Left hindlimb (tissue), 1 donor: ENCODE measurements around the gene MDP1.

Source experiments
- DNase-seq: peaks from one replicate; pipeline ENCODE4 v3.0.0-alpha.2; 2018

The MDP1 gene

DNA sequence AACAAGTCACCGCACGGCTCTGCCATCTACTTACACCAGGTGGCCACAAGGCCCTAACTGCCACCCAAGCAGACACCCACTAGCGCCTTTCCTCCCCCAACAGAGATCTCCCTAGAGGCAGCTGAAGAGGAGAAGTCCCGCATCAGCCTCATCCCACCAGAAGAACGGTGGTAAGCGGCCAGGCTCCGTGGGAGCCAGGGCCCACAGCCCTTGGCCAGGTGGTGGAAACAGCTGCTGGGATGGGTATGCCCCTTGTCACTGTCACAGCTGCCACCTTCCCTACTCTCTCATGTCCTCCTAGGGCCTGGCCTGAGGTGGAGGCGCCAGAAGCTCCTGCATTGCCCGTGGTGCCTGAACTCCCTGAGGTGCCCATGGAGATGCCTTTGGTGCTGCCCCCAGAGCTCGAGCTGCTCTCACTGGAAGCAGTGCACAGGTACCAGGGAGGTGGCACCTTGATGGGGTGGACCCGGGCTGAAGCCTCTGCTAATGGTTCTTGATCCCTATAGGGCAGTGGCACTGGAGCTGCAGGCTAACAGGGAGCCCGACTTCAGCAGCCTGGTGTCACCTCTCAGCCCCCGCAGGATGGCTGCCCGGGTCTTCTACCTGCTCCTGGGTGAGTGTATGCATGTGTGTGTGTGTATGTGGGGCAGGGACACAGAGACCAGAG lies 36.4 kb downstream of the MDP1 start:
- DNase-seq = no peak

DNA sequence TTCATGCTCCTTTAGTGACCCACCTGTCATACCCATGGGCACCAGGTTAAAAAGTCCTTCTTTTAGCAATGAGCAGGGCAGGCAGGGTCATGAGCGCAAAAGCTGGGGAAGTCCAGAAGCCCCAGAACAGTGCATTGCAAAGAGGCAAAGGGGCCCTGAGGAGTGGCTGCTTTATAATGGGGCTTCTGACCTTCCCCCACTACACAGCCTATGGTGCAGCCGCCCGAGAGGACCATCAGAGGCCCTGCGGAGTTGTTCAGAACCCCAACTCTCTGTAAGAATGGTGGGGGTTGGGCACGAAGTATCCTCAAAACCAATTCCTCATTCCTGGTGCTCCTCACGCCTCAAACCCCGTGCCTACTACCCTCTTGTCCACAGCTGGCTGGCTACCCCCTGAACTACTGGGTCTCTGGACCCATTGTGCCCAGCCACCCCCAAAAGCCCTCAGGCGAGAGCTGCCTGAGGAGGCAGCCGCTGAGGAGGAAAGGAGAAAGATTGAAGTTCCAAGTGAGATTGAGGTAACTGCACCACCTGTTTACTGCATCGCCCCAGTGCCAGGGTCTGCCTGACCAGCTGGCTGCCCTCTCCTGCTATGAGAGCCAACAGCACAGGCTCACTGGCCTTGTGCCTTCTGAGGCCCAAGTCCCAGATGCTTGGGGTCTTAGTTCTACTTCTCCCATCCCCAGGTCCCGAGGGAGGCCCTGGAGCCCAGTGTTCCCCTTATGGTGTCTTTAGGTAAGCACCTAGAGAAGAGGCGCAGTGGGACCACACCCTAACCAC lies 37.3 kb downstream of the MDP1 start:
- DNase-seq = no peak

GRCh38 chr14:24177891-24178290 lies 38.0 kb downstream of the MDP1 start:
- no peak for DNase-seq

- no peak for DNase-seq
These were observed 38.6 kb downstream of the MDP1 start for GRCh38 chr14:24177041-24177825.

- no peak for DNase-seq
These were observed 39.3 kb downstream of the MDP1 start for GRCh38 chr14:24176599-24176998.

DNA sequence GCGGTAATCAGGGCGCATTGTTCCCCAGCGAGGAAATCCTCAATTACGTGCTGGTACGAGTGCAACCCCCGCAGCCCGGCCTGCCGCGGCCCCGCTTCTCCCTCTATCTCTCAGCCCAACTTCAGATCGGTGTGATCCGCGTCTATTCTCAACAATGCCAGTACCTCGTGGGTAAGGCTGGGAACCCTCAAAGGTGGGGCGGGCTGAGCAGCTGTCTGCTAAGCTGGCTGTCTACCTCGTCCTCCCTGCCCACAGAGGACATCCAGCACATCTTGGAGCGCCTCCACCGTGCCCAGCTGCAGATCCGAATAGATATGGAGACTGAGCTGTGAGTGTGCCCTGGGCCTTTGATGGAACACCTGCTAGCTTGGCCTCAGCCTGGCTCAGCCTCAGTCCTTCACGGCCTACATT lies 43.0 kb downstream of the MDP1 start:
- DNase-seq = no peak

- no peak for DNase-seq
These were observed 43.5 kb downstream of the MDP1 start for GRCh38 chr14:24172261-24172860.

GRCh38 chr14:24171422-24172260 lies 44.2 kb downstream of the MDP1 start, which contains the start of gene REC8:
Gene REC8 (plus strand): TSS chr14:24172080. CDS start chr14:24172553, 473 bp downstream.
- DNase-seq = peak; percentile 91

GRCh38 chr14:24167469-24168114 lies 48.3 kb downstream of the MDP1 start:
- DNase-seq = no peak

GRCh38 chr14:24165785-24166184 lies 50.1 kb downstream of the MDP1 start:
- no peak for DNase-seq

DNA sequence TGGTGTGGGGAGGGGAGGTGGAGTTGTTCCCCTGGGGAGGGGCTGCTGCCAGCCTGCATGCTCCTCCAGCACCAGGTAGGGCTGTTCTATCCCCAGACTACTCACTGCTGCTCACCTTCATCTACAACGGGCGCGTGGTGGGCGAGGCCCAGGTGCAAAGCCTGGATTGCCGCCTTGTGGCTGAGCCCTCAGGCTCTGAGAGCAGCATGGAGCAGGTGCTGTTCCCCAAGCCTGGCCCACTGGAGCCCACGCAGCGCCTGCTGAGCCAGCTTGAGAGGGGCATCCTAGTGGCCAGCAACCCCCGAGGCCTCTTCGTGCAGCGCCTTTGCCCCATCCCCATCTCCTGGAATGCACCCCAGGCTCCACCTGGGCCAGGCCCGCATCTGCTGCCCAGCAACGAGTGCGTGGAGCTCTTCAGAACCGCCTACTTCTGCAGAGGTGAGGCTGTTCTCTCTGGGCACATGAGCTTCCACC lies 51.3 kb downstream of the MDP1 start:
- no peak for DNase-seq
